ENCODE measurements around the gene CTNNA3.

Gene CTNNA3

GRCh38 chr10:66257801-66258200 is 1438.2 kb downstream of the CTNNA3 start:
- no peaks in the 10 kb centered on the region for H3K79me2 ChIP-seq (ENCODE audit: insufficient read depth, low read length)
- no peak for TF ChIP-seq EZH2phosphoT487 (IDR thresholded peaks at IDR 0.05; ENCODE audit: borderline replicate concordance)
- TF ChIP-seq CTCF (conservative IDR thresholded peaks at IDR 0.05; ENCODE audit: low read length) = no peak
- H3K4me2 ChIP-seq (ENCODE audit: low read depth, low read length, poor library complexity, severe bottlenecking) = no peak overlapping the region
- no peaks in the 10 kb centered on the region for H3K27me3 ChIP-seq (ENCODE audit: insufficient read depth, low read length, poor library complexity, severe bottlenecking)
- H3F3A ChIP-seq (ENCODE audit: low read depth) = no peaks in the 10 kb centered on the region
- H3K4me1 ChIP-seq (ENCODE audit: insufficient read depth, low read length, poor library complexity, severe bottlenecking) = no peaks in the 10 kb centered on the region
- no peaks in the 10 kb centered on the region for H4K20me1 ChIP-seq (ENCODE audit: insufficient read depth, low read length, poor library complexity, severe bottlenecking)
- 0 out of 2 replicates have a peak, but pooled peaks cover 4% of the 10 kb centered on the region for H3K9me2 ChIP-seq (replicated peaks; ENCODE audit: low read depth, low read length)
- H3K9me3 ChIP-seq (ENCODE audit: insufficient read depth, low read depth, low read length) = no peaks in the 10 kb centered on the region
- no peak overlapping the region for H3K9ac ChIP-seq (ENCODE audit: low read depth, low read length, poor library complexity, severe bottlenecking)
- H2AFZ ChIP-seq (ENCODE audit: low read length) = no peak overlapping the region
- H3K36me3 ChIP-seq (ENCODE audit: insufficient read depth, low read length) = no peaks in the 10 kb centered on the region
- no peak overlapping the region for H3K4me3 ChIP-seq (ENCODE audit: low read length, poor library complexity, severe bottlenecking)

GRCh38 chr10:66252986-66253385 is 1443.0 kb downstream of the CTNNA3 start:
- Histone ChIP-seq H4K20me1 (ENCODE audit: insufficient read depth, low read length, poor library complexity, severe bottlenecking) (no peaks in the 10 kb centered on the region), H3K79me2 (ENCODE audit: insufficient read depth, low read length) (no peaks in the 10 kb centered on the region), H3K4me1 (ENCODE audit: insufficient read depth, low read length, poor library complexity, severe bottlenecking) (no peaks in the 10 kb centered on the region), H3K4me2 (ENCODE audit: low read depth, low read length, poor library complexity, severe bottlenecking) (no peak overlapping the region), H3K27me3 (ENCODE audit: insufficient read depth, low read length, poor library complexity, severe bottlenecking) (no peaks in the 10 kb centered on the region), H3K9me3 (ENCODE audit: insufficient read depth, low read depth, low read length) (no peaks in the 10 kb centered on the region), H2AFZ (ENCODE audit: low read length) (no peak overlapping the region), H3K36me3 (ENCODE audit: insufficient read depth, low read length) (no peaks in the 10 kb centered on the region), H3K4me3 (ENCODE audit: low read length, poor library complexity, severe bottlenecking) (no peak overlapping the region), H3K9me2 (replicated peaks; ENCODE audit: low read depth, low read length) (no peaks in the 10 kb centered on the region), H3F3A (ENCODE audit: low read depth) (no peaks in the 10 kb centered on the region), H3K9ac (ENCODE audit: low read depth, low read length, poor library complexity, severe bottlenecking) (no peak overlapping the region)
- no peak for TF ChIP-seq EZH2phosphoT487 (IDR thresholded peaks at IDR 0.05; ENCODE audit: borderline replicate concordance)
- no peak for TF ChIP-seq CTCF (conservative IDR thresholded peaks at IDR 0.05; ENCODE audit: low read length)

- Histone ChIP-seq H3K9me2 (replicated peaks; ENCODE audit: low read depth, low read length) (no peaks in the 10 kb centered on the region), H3K79me2 (ENCODE audit: insufficient read depth, low read length) (no peaks in the 10 kb centered on the region), H3K27me3 (ENCODE audit: insufficient read depth, low read length, poor library complexity, severe bottlenecking) (no peaks in the 10 kb centered on the region), H3K4me2 (ENCODE audit: low read depth, low read length, poor library complexity, severe bottlenecking) (no peak overlapping the region), H4K20me1 (ENCODE audit: insufficient read depth, low read length, poor library complexity, severe bottlenecking) (no peaks in the 10 kb centered on the region), H3K9me3 (ENCODE audit: insufficient read depth, low read depth, low read length) (no peaks in the 10 kb centered on the region), H3K36me3 (ENCODE audit: insufficient read depth, low read length) (no peaks in the 10 kb centered on the region), H3K4me3 (ENCODE audit: low read length, poor library complexity, severe bottlenecking) (no peak overlapping the region), H2AFZ (ENCODE audit: low read length) (no peak overlapping the region), H3K9ac (ENCODE audit: low read depth, low read length, poor library complexity, severe bottlenecking) (no peak overlapping the region), H3K4me1 (ENCODE audit: insufficient read depth, low read length, poor library complexity, severe bottlenecking) (no peaks in the 10 kb centered on the region), H3F3A (ENCODE audit: low read depth) (no peaks in the 10 kb centered on the region)
- TF ChIP-seq CTCF (conservative IDR thresholded peaks at IDR 0.05; ENCODE audit: low read length) (no peak), EZH2phosphoT487 (IDR thresholded peaks at IDR 0.05; ENCODE audit: borderline replicate concordance) (no peak)
Measured at GRCh38 chr10:66246177-66246576, 1449.8 kb downstream of the CTNNA3 start.
